Activated T-cell treated with anti-CD3 and anti-CD28 coated beads for 48 hours (primary cell): ENCODE measurements around the gene OIP5.
"Not testable (repeated sequence)": the region's sequence is repeated elsewhere in the genome, so short reads cannot be mapped to it uniquely, and the experiment has no call there.

ENCODE experiments used
- DNase-seq: peaks from one replicate; pipeline ENCODE4 v3.0.0-alpha.2; 2020; ENCODE audit warnings: low read depth

OIP5 gene

GRCh38 chr15:41301587-41301986 is 30.8 kb downstream of the OIP5 start:
- no peak for DNase-seq

GRCh38 chr15:41301139-41301538 is 31.3 kb downstream of the OIP5 start:
- DNase-seq, result not testable (repeated sequence)

- DNase-seq, result no peak
Observed at GRCh38 chr15:41292521-41292920, 39.9 kb downstream of the OIP5 start.

- DNase-seq, result no peak
Observed at GRCh38 chr15:41291065-41291631, 41.2 kb downstream of the OIP5 start.

GRCh38 chr15:41289953-41290352 is 42.4 kb downstream of the OIP5 start:
- DNase-seq, result no peak

GRCh38 chr15:41288464-41288863 is 43.9 kb downstream of the OIP5 start:
- no peak for DNase-seq

GRCh38 chr15:41286665-41287333 is 45.6 kb downstream of the OIP5 start:
- no peak for DNase-seq

GRCh38 chr15:41285285-41285684 is 47.1 kb downstream of the OIP5 start:
- DNase-seq, result no peak

- no peak for DNase-seq
Observed at GRCh38 chr15:41284427-41285177, 47.8 kb downstream of the OIP5 start.

GRCh38 chr15:41283653-41284426 is 48.6 kb downstream of the OIP5 start:
- DNase-seq, result peak; percentile 96

GRCh38 chr15:41282980-41283652 is 49.3 kb downstream of the OIP5 start:
- DNase-seq, result not testable (repeated sequence)

- not testable (repeated sequence) for DNase-seq
Observed at GRCh38 chr15:41282436-41282835, 50.0 kb downstream of the OIP5 start.

- DNase-seq, result no peak
Observed at GRCh38 chr15:41281236-41281635, 51.2 kb downstream of the OIP5 start.

- DNase-seq, result no peak
Observed at GRCh38 chr15:41279535-41280283, 52.7 kb downstream of the OIP5 start.

GRCh38 chr15:41278319-41278718 is 54.1 kb downstream of the OIP5 start:
- DNase-seq, result no peak

GRCh38 chr15:41276831-41277230 is 55.6 kb downstream of the OIP5 start:
- no peak for DNase-seq

- DNase-seq, result no peak
Observed at GRCh38 chr15:41269887-41270286, 62.5 kb downstream of the OIP5 start.

- no peak for DNase-seq
Observed at GRCh38 chr15:41263891-41264351, 68.5 kb downstream of the OIP5 start.

- no peak for DNase-seq
Observed at GRCh38 chr15:41262571-41262970, 69.8 kb downstream of the OIP5 start.

GRCh38 chr15:41260924-41261323 is 71.5 kb downstream of the OIP5 start:
- not testable (repeated sequence) for DNase-seq

GRCh38 chr15:41259546-41260189 is 72.7 kb downstream of the OIP5 start:
- DNase-seq, result no peak
